Erythroblast (primary cell): Measurements from ENCODE around the gene GHRL.

Experiments
- GATA1 ChIP-seq: IDR thresholded peaks from 2 replicates; pipeline ENCODE4 v1.6.1; 2011; ENCODE audit warnings: low read depth, mild to moderate bottlenecking, control low read depth, low read length, moderate library complexity
- POLR2A ChIP-seq: IDR thresholded peaks from 2 replicates; pipeline ENCODE4 v1.6.1; 2011; ENCODE audit warnings: mild to moderate bottlenecking, low read length

- TF ChIP-seq POLR2A, result no peak
- TF ChIP-seq GATA1, result no peak
Observed at GRCh38 chr3:10245081-10245712, 47.5 kb downstream of the GHRL start.
